ENCODE measurements around the gene ERCC6L2. TPM values are rescaled to one million over a fixed set of nuclear protein-coding genes. Genes with fewer than 3 reads are reported as not detected.

Gene ERCC6L2
- total and polyA plus RNA-seq, 2 experiments from 2014 or later = 33.5 to 80.6 TPM

DNA sequence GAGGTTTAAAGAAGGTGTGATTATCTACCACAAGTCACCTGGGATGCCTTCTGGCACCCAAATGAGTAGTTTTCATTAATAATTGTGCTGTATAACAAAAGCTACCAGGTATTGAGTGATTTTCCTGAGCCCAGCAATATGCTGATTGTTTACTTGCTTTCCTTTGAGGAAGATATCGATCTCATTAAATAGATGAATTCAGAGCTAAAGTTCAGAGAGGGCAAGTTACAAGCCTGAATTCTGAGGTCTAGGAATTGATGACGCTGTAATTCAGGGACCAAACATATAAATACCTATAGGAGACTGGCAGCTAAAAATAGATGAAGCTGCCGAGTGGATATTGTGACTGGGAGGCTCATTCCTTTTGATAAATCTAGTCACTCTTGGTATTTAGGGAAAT is 1.1 kb downstream of the ERCC6L2 start:
- Histone ChIP-seq H3K79me2 (replicated peaks; ENCODE audit: insufficient read depth) (peaks cover 19% of the 10 kb centered on the region), H3K27ac (ENCODE audit: low read depth) (peak overlapping the region; percentile 97), H3K36me3 (ENCODE audit: insufficient read depth) (no peaks in the 10 kb centered on the region), H3K4me2 (no peak overlapping the region), H3K9me2 (ENCODE audit: insufficient read depth) (no peaks in the 10 kb centered on the region), H3K4me3 (no peak overlapping the region), H4K20me1 (replicated peaks; ENCODE audit: insufficient read depth) (no peaks in the 10 kb centered on the region; the same call in 1 of the 2 replicates), H3K27me3 (ENCODE audit: insufficient read depth) (no peaks in the 10 kb centered on the region), H3F3A (replicated peaks; ENCODE audit: low read depth) (no peaks in the 10 kb centered on the region), H2AFZ (no peak overlapping the region), H3K4me1 (ENCODE audit: insufficient read depth) (0 out of 2 replicates have a peak, but pooled peaks cover 9% of the 10 kb centered on the region)
- DNase-seq (ENCODE audit: low spot score) = no peak
- Mint-ChIP-seq H3K4me3 (no peak overlapping the region), H3K9me3 (no peaks in the 10 kb centered on the region), H3K27me3 (ENCODE audit: insufficient read depth, low read depth, poor library complexity) (peaks cover 7% of the 10 kb centered on the region), H3K36me3 (ENCODE audit: low read depth) (peaks cover 8% of the 10 kb centered on the region; the same call in 1 of the 3 replicates), H3K4me1 (peaks cover 15% of the 10 kb centered on the region; the same call in 2 of the 3 replicates), H3K27ac (peak overlapping the region; percentile 99)
- ATAC-seq = no peak
- TF ChIP-seq STAT1 (IDR thresholded peaks at IDR 0.05; ENCODE audit: unreplicated experiment) (no peak), JUNB (IDR thresholded peaks at IDR 0.05; ENCODE audit: unreplicated experiment) (no peak), ZNF114 (CRISPR knock-in tag; IDR thresholded peaks at IDR 0.05) (no peak), ZNF331 (CRISPR knock-in tag; IDR thresholded peaks at IDR 0.05; ENCODE audit: low read depth) (no peak), ZNF462 (CRISPR knock-in tag; IDR thresholded peaks at IDR 0.05) (no peak), NANOG (IDR thresholded peaks at IDR 0.05; ENCODE audit: borderline replicate concordance) (no peak), POLR2AphosphoS5 (IDR thresholded peaks at IDR 0.05; ENCODE audit: low read depth) (no peak), CREB1 (CRISPR knock-in tag; IDR thresholded peaks at IDR 0.05; ENCODE audit: low read depth) (no peak), EZH2phosphoT487 (IDR thresholded peaks at IDR 0.05; ENCODE audit: unreplicated experiment) (no peak), EZH2 (IDR thresholded peaks at IDR 0.05; ENCODE audit: low read depth, unreplicated experiment) (no peak)
- TF ChIP-seq, protein P1, sequence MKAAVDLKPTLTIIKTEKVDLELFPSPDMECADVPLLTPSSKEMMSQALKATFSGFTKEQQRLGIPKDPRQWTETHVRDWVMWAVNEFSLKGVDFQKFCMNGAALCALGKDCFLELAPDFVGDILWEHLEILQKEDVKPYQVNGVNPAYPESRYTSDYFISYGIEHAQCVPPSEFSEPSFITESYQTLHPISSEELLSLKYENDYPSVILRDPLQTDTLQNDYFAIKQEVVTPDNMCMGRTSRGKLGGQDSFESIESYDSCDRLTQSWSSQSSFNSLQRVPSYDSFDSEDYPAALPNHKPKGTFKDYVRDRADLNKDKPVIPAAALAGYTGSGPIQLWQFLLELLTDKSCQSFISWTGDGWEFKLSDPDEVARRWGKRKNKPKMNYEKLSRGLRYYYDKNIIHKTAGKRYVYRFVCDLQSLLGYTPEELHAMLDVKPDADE (IDR thresholded peaks at IDR 0.05) = no peak
- TF ChIP-seq, protein P2, sequence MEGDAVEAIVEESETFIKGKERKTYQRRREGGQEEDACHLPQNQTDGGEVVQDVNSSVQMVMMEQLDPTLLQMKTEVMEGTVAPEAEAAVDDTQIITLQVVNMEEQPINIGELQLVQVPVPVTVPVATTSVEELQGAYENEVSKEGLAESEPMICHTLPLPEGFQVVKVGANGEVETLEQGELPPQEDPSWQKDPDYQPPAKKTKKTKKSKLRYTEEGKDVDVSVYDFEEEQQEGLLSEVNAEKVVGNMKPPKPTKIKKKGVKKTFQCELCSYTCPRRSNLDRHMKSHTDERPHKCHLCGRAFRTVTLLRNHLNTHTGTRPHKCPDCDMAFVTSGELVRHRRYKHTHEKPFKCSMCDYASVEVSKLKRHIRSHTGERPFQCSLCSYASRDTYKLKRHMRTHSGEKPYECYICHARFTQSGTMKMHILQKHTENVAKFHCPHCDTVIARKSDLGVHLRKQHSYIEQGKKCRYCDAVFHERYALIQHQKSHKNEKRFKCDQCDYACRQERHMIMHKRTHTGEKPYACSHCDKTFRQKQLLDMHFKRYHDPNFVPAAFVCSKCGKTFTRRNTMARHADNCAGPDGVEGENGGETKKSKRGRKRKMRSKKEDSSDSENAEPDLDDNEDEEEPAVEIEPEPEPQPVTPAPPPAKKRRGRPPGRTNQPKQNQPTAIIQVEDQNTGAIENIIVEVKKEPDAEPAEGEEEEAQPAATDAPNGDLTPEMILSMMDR (conservative IDR thresholded peaks at IDR 0.05; ENCODE audit: low read depth in 2 of 2) = no peak
- TF ChIP-seq, protein P3, sequence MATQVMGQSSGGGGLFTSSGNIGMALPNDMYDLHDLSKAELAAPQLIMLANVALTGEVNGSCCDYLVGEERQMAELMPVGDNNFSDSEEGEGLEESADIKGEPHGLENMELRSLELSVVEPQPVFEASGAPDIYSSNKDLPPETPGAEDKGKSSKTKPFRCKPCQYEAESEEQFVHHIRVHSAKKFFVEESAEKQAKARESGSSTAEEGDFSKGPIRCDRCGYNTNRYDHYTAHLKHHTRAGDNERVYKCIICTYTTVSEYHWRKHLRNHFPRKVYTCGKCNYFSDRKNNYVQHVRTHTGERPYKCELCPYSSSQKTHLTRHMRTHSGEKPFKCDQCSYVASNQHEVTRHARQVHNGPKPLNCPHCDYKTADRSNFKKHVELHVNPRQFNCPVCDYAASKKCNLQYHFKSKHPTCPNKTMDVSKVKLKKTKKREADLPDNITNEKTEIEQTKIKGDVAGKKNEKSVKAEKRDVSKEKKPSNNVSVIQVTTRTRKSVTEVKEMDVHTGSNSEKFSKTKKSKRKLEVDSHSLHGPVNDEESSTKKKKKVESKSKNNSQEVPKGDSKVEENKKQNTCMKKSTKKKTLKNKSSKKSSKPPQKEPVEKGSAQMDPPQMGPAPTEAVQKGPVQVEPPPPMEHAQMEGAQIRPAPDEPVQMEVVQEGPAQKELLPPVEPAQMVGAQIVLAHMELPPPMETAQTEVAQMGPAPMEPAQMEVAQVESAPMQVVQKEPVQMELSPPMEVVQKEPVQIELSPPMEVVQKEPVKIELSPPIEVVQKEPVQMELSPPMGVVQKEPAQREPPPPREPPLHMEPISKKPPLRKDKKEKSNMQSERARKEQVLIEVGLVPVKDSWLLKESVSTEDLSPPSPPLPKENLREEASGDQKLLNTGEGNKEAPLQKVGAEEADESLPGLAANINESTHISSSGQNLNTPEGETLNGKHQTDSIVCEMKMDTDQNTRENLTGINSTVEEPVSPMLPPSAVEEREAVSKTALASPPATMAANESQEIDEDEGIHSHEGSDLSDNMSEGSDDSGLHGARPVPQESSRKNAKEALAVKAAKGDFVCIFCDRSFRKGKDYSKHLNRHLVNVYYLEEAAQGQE (IDR thresholded peaks at IDR 0.05; ENCODE audit: unreplicated experiment) = no peak
